NCI-H510A (cell line): ENCODE data around the gene RPS6KC1.
A peak's percentile ranks its signal among the peaks of the same experiment; 100 is the strongest.

ENCODE experiments used
- DNase-seq: peaks from one replicate; lab custom pipeline; 2025; lab: John Stamatoyannopoulos, UW

RPS6KC1 gene

GRCh38 chr1:213227458-213227857 is 176.4 kb downstream of the RPS6KC1 start:
- DNase-seq: no peak

DNA sequence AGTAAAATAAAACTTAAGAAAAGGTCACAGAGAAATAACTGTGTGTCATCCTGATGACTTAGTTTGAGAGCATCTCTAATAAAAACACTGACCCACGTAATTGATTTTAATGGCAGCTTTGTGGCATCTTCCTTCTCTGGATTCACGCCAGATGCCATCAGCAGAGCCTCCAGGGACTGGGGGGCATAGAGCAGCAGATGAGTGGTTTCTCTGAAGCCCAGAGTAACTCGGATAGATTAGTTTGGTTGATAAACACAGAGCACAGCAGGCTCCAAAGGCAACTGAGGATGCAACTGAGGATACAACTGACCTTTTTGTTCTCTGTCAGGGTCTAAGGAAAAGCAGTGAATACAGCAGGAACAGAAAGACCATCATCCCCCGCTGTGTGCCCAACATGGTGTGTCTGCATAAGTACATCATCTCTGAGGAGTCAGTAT is 180.8 kb downstream of the RPS6KC1 start:
- no peak for DNase-seq

DNA sequence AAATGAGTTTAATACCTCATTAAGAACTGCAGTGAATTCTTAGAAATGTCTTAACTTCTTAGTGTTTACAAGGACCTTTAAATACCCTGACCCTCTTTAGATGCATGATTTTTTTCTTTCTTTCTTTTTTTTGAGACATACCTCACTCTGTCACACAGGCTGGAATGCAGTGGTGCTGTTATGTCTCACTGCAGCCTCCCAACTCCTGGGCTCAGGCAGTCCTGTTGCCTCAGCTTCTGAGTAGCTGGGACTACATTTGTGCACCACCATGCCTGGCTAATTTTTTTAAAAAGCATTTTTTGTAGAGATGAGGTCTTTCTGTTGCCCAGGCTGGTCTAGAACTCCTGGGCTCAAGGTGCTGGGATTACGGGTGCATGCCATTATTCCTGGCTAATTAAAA is 191.8 kb downstream of the RPS6KC1 start:
- no peak for DNase-seq

GRCh38 chr1:213244664-213245091 is 193.6 kb downstream of the RPS6KC1 start:
- DNase-seq: peak; percentile 25

DNA sequence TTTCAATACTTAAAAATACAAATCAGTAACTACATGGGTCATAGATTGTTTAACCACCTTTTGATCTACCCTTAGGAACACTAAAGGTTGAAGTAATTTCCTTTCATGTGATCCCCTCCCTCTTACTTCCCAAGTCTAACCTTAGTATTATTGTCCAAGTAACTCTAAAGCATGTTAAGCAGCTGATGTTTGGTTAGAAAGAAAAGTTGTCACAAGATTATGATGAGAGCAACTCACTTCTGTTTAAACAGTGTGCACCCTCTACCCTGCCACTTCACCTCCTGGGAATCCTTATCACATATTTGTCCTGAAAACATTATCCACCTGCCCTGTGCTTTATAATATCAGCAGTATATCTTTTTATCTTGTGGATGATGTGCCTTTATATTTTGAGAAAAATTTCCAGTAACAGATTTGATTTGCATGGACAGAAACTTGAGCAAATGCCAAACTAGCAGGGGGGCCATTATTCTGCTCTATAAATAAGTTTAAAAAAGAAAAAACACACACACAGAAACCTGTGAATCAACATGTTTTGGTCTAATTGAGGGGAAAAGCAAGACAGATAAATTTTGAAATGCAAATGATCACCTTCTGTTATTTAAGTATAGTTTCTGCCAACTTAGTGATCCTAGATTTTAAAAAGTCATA is 194.3 kb downstream of the RPS6KC1 start:
- no peak for DNase-seq

DNA sequence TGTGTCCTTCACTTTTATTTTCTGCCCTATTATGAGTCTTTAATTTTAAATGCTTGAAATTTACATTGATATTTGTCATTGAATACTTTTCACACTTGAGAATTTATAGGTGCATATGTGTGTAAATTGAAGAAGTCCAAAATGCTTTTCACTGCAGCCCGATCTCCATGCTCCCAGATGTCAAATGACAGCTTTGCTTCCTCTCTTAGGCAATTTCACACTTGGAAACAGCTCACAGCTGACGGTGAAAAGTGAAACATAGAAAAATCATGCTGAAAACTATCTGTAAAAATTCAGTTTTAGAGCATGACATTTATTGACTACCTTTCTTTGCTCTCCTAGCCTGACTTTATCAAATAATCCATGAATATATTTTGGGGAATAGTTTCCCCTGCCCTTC is 196.0 kb downstream of the RPS6KC1 start:
- no peak for DNase-seq

GRCh38 chr1:213249395-213249794 is 198.4 kb downstream of the RPS6KC1 start:
- no peak for DNase-seq

DNA sequence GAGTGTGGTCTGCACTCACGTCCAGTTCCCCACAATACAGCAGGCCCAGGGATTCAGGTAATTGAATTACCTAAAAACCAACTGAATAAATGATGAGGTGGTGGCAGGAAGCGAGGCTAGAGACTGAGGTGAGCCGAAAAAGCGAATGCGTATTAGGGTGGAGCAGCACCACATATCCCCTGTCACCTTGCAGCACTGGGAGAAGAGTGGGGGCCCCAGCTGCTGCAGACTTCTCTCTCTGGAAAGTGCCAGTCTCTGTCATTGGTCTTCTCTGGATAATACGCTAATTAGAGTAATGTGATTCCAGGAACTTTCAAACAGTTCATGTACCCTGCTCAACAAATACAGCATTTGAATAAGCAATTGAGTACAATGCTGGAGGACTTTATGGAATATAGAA is 199.0 kb downstream of the RPS6KC1 start:
- no peak for DNase-seq

GRCh38 chr1:213250446-213250845 is 199.4 kb downstream of the RPS6KC1 start:
- no peak for DNase-seq

DNA sequence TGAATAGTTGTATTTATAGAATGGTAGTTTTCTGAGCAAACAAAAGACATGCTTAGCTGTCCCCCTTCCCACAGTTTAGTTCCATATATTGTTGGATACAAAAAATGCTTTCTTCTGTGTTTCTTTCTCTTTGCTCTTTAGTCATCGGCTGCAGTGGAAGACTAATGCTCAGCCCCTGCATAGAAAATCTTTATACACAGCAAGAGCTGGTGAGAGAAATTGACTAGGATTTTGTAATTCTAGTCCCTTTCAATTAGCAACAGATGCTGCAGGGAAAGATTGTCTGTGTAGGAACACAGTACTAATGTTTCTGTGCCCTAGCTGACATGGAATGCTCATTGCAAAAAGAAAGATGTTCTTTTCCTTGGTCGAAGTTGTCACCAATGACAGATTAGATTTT is 200.9 kb downstream of the RPS6KC1 start:
- no peak for DNase-seq

DNA sequence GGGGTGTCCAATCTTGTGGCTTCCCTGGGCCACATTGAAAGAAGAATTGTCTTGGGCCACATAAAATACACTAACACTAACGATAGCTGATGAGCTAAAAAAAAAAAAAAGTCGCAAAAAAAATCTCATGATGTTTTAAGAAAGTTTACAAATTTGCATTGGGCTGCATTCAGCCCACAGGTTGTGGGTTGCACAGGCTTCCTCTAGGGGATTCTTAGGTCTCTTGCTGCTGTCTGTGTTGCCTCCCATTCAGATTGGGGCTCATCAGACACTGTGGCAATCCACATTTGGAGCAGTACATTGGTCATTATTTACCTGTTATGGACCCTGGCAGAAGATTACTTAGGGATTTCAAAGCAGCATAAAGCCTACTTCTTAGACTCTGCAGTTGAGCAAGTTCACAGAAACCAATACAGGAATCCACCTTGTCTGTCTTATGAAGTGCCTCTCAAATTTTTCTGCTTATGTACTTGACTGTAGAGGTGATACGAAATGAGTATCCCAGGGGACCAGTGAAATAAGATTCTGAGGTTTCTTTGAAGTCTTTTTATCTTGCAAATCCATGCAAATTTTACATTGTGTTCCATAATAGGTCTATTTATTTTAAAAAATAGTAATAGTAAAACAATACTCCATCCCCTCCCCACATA is 205.5 kb downstream of the RPS6KC1 start:
- DNase-seq: no peak

GRCh38 chr1:213260311-213261075 is 209.5 kb downstream of the RPS6KC1 start:
- no peak for DNase-seq

GRCh38 chr1:213264531-213264930 is 213.5 kb downstream of the RPS6KC1 start:
- no peak for DNase-seq

DNA sequence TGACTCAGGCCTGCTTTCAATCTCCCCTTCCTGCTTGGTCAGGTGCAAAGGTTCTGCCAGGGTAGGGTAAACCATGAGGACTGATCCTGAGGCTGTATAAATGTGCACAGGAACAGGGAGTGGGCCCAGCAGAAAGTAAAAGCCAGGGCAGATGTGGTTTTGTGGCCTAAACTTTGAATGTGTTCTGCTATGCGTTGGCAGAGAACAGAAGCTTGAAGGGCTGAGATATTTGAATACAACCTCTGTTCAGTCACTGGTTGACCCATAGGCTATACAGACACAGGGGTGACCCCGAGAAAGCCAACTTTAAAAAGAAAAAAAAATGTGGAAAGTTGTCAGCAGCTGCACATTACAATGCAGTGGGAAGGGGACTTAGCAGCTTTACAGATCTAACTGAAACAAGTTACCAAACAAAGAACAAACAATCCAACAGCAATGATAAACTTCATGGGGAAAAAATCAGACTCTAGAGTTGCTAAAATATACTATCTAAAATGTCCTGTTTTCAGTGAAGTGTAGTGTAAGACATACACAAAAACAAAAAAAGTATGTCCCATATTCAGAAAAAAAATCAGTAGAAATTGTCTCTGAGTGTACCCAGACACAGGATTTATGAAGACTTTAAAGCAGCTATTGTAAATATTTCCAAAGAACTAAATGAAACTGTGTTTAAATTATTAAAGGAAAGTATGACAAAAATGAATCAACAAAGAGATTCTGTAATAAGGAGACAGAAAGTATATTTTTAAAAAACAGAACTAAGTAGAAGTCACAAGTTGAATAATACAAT is 216.1 kb downstream of the RPS6KC1 start:
- no peak for DNase-seq

DNA sequence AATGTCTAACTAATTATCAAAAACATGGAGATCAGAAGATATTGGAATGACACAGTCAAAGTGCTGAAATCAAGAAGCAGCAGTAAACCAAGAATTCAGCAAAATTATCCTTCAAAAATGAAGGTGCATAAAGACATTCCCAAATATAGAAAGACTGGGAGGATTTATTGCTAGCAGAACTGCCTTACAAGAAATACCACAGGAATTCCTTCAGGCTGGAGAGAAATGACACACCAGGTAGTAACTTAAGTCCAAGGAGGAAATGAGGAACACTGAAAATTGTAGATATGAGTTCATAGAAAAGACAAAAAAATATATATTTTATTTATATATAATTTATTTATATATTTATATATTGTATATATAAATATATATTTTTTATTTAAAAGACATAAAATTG is 217.2 kb downstream of the RPS6KC1 start:
- no peak for DNase-seq

GRCh38 chr1:213269829-213270228 is 218.8 kb downstream of the RPS6KC1 start:
- DNase-seq: no peak

DNA sequence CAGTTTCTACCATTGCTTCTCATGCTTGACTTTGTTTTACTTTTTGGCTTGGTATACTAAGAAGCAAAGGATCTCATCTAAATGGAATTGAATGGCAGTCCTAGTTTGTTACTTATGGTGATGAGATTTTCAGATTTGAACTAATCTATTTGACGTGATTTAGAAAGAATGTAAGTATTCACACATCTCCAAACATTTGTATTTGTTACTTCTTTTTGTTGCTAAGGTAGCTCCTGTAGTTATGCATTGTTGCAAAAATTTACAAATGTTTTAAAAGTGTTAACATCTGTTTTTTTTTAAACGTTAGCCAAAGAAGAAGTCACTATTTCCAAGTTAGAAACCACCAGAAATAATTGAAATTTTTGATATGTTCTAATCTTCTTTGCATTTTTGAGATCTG is 222.5 kb downstream of the RPS6KC1 start:
- DNase-seq: no peak

DNA sequence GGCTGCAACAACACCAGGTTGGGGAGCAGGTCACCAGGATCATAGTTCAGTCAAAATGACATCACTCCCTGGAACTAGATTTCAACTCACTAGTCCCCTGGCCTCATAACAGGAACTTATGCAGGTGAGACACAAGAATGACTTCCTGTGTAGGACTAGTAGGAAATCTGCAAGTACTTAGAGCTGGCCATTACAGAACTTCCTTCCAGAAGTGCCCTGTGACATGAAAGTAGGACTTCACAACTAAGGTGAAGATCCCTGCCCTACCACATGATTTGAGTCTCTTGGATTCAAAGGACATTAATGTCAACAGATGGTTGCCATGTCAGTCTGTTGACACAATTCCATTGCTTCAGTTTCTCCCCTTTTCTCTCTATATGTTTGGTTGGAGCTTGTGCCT is 223.1 kb downstream of the RPS6KC1 start:
- no peak for DNase-seq

DNA sequence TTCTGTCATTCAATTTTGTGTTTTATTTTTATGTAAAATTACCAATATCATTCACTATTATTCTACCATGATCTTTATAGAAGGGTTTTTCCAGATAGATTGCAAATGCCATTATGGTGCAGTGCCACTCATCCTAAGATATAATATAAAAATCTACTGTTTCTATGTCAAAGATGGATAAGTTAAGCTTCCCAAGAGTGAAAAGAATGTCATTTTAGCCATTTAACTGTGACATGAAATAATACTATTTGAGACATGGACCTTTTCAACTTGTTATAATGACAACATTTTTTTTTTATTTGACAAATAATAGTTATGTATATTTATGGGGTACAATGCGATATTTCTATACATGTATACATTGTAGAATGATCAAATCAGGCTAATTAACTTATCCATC is 224.3 kb downstream of the RPS6KC1 start:
- no peak for DNase-seq

DNA sequence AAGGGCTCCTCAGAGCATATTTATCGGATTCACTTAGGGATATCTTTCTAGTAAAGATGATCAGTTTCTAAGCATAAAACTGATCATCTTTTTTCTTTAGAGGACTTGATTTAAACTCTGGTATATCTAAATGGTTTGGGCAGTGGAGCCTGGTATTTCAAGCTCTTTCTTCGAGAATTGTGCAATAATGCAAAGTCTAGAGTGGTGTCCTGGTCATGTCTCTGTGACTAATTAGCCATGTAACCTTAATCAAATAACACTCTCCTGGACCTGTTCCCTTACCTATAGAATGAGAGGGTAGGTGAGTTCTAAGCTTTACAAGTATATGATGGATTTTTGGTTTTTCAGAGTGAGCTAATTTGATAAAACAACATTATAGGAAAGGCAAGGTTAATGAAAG is 225.2 kb downstream of the RPS6KC1 start:
- DNase-seq: no peak

DNA sequence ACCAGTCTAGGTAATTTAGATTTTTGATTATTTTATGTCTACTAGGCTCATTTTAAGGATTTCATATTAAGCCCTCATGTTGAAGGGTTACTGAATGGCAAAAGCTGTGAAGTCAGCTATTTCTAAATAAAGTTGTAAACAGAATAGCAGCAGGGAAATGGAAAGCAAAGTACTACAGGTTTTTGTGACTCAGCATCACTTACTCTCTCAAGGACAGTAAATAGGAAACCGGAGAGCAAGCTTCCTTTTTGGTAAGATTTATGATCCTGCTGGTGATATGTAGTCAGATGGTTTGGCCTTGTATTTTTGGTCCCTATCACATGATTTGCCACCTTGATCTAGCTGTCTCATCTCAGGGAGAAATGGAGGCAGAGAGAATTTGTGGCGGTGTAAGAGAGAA is 226.0 kb downstream of the RPS6KC1 start:
- no peak for DNase-seq

- DNase-seq: no peak
Observed at GRCh38 chr1:213279410-213279809, 228.4 kb downstream of the RPS6KC1 start.
